Aorta (tissue), 5 donors: ENCODE results near the gene CEP68. TPM values are rescaled to one million over a fixed set of nuclear protein-coding genes. Genes with fewer than 3 reads are reported as not detected.

Source experiments
- ATAC-seq: fragments of 200-7000 bp; cut with Tn5 transposase; one replicate; pipeline ENCODE4 v1.9.1; 2022; ENCODE audit warnings: moderate library complexity; ENCODE audit not compliant: low FRiP score
- DNase-seq, 2 donors: peaks; one replicate each; pipeline ENCODE4 v3.0.0-alpha.2; 2020
- H3K27ac ChIP-seq, 2 donors: one replicate each; pipeline ENCODE4 v1.5.1; 2013; ENCODE audit warnings: low read length in 2 of 2, mild to moderate bottlenecking in 2 of 2, moderate library complexity in 2 of 2, control low read depth in 1 of 2, inconsistent platforms in 1 of 2, low read depth in 1 of 2
- H3K27me3 ChIP-seq, 2 donors: one replicate each; pipeline ENCODE4 v1.6.1; 2013; ENCODE audit warnings: control low read depth in 1 of 2, low read length in 1 of 2, mild to moderate bottlenecking in 1 of 2, moderate library complexity in 1 of 2; ENCODE audit not compliant: insufficient read depth in 2 of 2, control insufficient read depth in 1 of 2
- H3K36me3 ChIP-seq, 2 donors: one replicate each; pipeline ENCODE4 v1.6.1; 2013; ENCODE audit warnings: control low read depth in 1 of 2, low read length in 1 of 2, mild to moderate bottlenecking in 1 of 2; ENCODE audit not compliant: insufficient read depth in 2 of 2, control insufficient read depth in 1 of 2
- H3K4me1 ChIP-seq, 2 donors: one replicate each; pipeline ENCODE4 v1.6.1; 2013; ENCODE audit warnings: low read length in 2 of 2, control low read depth in 1 of 2, mild to moderate bottlenecking in 1 of 2, moderate library complexity in 1 of 2; ENCODE audit not compliant: insufficient read depth in 2 of 2, control insufficient read depth in 1 of 2
- H3K4me3 ChIP-seq, 2 donors: one replicate each; pipeline ENCODE4 v1.5.1; 2013; ENCODE audit warnings: low read length in 2 of 2, control low read depth in 1 of 2, mild to moderate bottlenecking in 1 of 2
- H3K9me3 ChIP-seq: one replicate; pipeline ENCODE4 v1.6.1; 2013; ENCODE audit warnings: mild to moderate bottlenecking, low read length; ENCODE audit not compliant: control insufficient read depth
- WGBS, 2 donors: extraction: QIAGEN DNeasy Blood & Tissue Kit; methylation state at CpG; one replicate each; pipeline ENCODE4 v1.1.7; 2013; 5-methylcytosine and 5-hydroxymethylcytosine counted together
- intact Hi-C, 2 donors: fragments of 100-400 bp; cut with DNase I; formaldehyde crosslinking; loops; one replicate each; pipeline versions ENCODE4 v1.14.2 to v1.15.0; 2022
- long read RNA-seq, 2 donors: library from polyadenylated mRNA; unstranded; transcript quantifications; one replicate each; pipeline ENCODE4 v2.0.0, GENCODE V29; 2020 to 2021
- polyA plus RNA-seq, 2 donors: library from polyadenylated mRNA; stranded (reverse); fragments of 200-250 nt; gene quantifications; one replicate each; pipeline ENCODE4 v1.2.3, GENCODE V29; 2013
- total RNA-seq, 2 donors: library from RNA; stranded (reverse); fragmentation: NEBNext Ultra II Directional; extraction: Animal tissue kit (Norgen Biotek cat#: 25700); gene quantifications; one replicate each; pipeline ENCODE4 v1.2.1, GENCODE V29; 2021
- donor health status: healthy with polysubstance abuse.
- donor health status: Bipolar disorder and iron deficiency.
- donor health status: DM: no; HTN: no; CAD: no.
- donor health status: DM: no; HTN: no; CAD: no.
- donor health status: DM: yes; HTN: yes; CAD: no.

Gene CEP68, protein sequence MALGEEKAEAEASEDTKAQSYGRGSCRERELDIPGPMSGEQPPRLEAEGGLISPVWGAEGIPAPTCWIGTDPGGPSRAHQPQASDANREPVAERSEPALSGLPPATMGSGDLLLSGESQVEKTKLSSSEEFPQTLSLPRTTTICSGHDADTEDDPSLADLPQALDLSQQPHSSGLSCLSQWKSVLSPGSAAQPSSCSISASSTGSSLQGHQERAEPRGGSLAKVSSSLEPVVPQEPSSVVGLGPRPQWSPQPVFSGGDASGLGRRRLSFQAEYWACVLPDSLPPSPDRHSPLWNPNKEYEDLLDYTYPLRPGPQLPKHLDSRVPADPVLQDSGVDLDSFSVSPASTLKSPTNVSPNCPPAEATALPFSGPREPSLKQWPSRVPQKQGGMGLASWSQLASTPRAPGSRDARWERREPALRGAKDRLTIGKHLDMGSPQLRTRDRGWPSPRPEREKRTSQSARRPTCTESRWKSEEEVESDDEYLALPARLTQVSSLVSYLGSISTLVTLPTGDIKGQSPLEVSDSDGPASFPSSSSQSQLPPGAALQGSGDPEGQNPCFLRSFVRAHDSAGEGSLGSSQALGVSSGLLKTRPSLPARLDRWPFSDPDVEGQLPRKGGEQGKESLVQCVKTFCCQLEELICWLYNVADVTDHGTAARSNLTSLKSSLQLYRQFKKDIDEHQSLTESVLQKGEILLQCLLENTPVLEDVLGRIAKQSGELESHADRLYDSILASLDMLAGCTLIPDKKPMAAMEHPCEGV
- 10 to 100 TPM; 16.6 to 31.0 TPM for total RNA-seq
- polyA plus RNA-seq, result 1 to 10 TPM; 3.5 to 9.2 TPM
- long read RNA-seq, donor 1, full-length matches to known transcripts, result 18 of 101 reads
- long read RNA-seq, donor 1, partial matches to known transcripts, result 42 of 101 reads
- long read RNA-seq, donor 1, other reads (novel, unspliced or antisense), result 41 of 101 reads
- long read RNA-seq, donor 2, full-length matches to known transcripts, result 10 of 46 reads
- long read RNA-seq, donor 2, partial matches to known transcripts, result 12 of 46 reads
- long read RNA-seq, donor 2, other reads (novel, unspliced or antisense), result 24 of 46 reads

DNA sequence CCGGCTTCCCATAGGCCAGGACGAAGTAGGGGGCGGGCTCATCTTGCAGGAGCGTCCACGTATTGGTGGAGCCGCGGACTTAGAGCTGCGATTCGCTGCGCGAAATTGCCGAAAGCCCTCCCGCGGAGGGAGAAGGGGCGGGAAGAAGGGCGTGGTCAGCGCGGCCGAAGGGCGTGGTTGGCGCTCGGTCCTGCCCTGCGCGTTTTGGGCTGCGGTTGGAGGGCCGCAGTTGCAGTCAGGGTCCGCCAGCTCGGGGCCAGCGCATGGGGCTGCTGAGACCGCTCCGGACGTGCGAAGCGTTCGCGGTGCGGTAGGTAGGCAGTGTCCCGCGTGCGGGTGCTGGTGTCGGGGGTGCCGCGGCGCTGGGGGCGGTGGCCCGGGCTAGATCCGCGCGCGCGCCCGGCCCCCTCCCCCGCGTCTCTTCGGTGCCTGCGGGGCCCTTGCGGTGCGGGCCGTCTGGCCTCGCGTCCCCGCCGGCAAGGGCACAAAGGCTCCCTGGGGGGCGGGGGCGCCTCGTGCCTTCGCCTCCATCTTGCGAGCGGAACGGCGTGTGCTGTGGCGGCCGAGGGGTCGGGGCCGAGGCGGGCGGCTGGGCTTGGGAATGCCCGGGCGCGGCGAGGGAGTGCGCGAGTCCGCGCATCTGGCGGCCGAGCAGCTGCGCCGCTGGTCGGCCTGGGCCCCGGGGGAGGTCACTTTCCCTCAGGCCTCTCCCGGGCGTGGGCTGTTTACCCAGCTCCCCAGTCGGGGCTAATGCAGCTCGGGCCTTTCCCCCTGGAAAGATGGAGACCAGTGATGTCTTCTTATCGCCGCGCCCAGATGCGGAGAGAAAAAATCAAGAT is at the start of gene CEP68:
Gene CEP68 (plus strand): TSS at position 202 of the 839 bp plus-strand sequence. CDS start 13,029 bp downstream, outside the sequence.
- 0 to 1% methylated on average over 71 to 99 of the region's 99 CpGs for WGBS, 2 donors
- intact Hi-C loops, result no loop called here

DNA sequence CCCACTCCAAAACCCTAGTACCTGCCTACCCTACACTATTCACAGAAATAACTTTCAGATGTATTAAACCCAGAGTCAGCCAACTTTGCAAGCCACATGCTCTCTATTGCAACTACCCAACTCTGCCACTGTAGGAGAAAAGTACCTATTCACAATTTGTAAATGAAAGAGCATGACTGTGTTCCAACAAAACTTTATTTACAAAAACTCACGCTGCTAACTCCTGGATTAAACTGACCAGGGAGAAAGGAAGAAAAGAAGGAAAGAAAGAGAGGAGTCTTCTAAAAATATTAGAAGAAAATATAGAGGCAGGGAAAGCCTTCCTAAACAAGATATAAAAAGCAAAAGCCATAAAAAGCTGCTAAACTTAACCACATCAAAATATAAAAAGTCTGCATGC is 42.4 kb upstream of the CEP68 start:
- ATAC-seq (no peak), DNase-seq (no peak)
- H3K36me3 ChIP-seq, result peaks cover 0 to 2% of the 10 kb centered on the region in 2 donors
- H3K4me3 ChIP-seq, result no peak overlapping the region
- WGBS, 2 donors, result 50 to 67% methylated on average over 1 of the region's 1 CpG
- H3K9me3 ChIP-seq, result no peaks in the 10 kb centered on the region
- H3K27me3 ChIP-seq, result no peaks in the 10 kb centered on the region
- no peak overlapping the region for H3K27ac ChIP-seq
- intact Hi-C loops, result no loop called here
- H3K4me1 ChIP-seq, result no peaks in the 10 kb centered on the region

More for the DNA sequence above, at the start of gene CEP68:
- DNase-seq (peak; percentile 98), ATAC-seq (peak; percentile 99)
- H3K9me3 ChIP-seq, result no peaks in the 10 kb centered on the region
- peak within 1 kb of the TSS; percentile 75 to 87 for H3K4me3 ChIP-seq
- H3K27me3 ChIP-seq, result no peaks in the 10 kb centered on the region
- H3K27ac ChIP-seq, result peak within 1 kb of the TSS in 1 of 2 donors; percentile 39
- no peaks in the 10 kb centered on the region for H3K4me1 ChIP-seq
- no peaks in the 10 kb centered on the region for H3K36me3 ChIP-seq

DNA sequence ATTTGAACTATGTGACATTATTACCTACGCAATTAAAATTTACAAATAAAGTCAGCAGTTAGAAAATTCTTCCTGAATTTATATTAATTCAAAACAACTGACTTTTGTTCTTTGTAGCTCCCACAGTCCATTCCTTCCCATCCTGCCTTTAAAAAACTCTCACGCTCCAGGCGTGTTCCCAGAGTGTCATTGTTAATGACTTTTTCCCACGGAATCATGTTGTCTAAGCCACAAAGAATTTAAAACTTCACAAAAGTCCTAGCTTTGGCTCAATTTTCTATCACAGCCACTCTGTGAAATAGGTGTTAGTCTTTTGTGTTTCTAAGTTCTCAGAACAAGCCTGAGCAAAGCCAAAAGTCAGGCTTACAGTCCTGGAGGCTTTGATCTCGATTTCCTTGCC is 40.5 kb upstream of the CEP68 start:
- H3K9me3 ChIP-seq, result no peaks in the 10 kb centered on the region
- H3K36me3 ChIP-seq, result peaks cover 2 to 6% of the 10 kb centered on the region in 2 donors
- no peak for ATAC-seq

DNA sequence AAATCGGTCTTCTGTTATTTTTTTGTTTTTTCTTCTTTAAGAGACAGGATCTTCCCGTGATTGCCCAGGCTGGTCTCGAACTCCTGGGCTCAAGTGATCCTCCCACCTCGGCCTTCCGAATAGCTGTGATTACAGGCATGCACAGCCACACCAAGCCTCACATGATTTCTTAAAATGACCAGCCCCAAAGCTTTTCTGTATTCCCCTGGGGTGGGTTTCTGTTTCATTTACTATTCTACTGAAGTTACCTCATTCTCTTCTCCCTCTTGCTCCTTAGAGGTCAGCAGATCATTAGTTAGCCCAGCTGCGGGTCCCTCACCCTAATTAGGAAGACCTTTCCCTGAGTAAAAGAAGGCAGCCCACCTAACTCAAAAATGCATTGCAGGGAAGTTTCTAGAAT is 39.4 kb upstream of the CEP68 start:
- H3K36me3 ChIP-seq, result peaks cover 2 to 6% of the 10 kb centered on the region in 2 donors
- no peak for DNase-seq
- H3K9me3 ChIP-seq, result no peaks in the 10 kb centered on the region
- H3K27me3 ChIP-seq, result no peaks in the 10 kb centered on the region
- H3K4me3 ChIP-seq, result no peak overlapping the region
- WGBS, 2 donors, result 84 to 88% methylated on average over 6 of the region's 6 CpGs
- no peak for ATAC-seq
- no peak overlapping the region for H3K27ac ChIP-seq
- intact Hi-C loops, result no loop called here
- no peaks in the 10 kb centered on the region for H3K4me1 ChIP-seq

More for the DNA sequence above, 40.5 kb upstream of the CEP68 start:
- intact Hi-C loops, result no loop called here
- Histone ChIP-seq H3K4me3 (no peak overlapping the region), H3K27ac (no peak overlapping the region), H3K4me1 (no peaks in the 10 kb centered on the region), H3K27me3 (no peaks in the 10 kb centered on the region)
- 44 to 56% methylated on average over 5 of the region's 5 CpGs for WGBS, 2 donors
- DNase-seq, result no peak

DNA sequence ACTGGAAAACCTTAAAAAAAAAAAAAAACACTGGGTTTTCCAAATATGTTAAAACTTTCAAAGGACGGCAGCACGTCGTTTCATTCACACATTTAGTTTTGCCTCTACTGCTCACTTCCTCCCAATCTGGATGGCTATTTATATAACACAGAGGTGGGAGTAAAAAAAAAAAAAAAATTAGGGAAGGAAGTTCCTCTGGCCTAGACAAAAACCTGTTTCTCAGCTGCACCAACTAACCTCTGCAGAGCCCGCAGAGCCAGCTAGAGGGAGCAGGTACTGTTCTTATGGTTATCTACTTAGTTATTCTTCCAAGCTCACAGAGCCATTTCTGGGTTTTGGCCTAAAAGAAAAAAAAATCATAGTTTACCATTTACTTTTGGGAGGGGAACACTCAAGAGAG is 38.9 kb upstream of the CEP68 start:
- no peaks in the 10 kb centered on the region for H3K4me1 ChIP-seq
- H3K36me3 ChIP-seq, result peaks cover 2 to 6% of the 10 kb centered on the region in 2 donors
- no peak overlapping the region for H3K27ac ChIP-seq
- ATAC-seq (no peak), DNase-seq (no peak)
- H3K4me3 ChIP-seq, result no peak overlapping the region
- H3K9me3 ChIP-seq, result no peaks in the 10 kb centered on the region
- WGBS, 2 donors, result 52 to 65% methylated on average over 4 of the region's 4 CpGs
- no peaks in the 10 kb centered on the region for H3K27me3 ChIP-seq
- intact Hi-C loops, result no loop called here

DNA sequence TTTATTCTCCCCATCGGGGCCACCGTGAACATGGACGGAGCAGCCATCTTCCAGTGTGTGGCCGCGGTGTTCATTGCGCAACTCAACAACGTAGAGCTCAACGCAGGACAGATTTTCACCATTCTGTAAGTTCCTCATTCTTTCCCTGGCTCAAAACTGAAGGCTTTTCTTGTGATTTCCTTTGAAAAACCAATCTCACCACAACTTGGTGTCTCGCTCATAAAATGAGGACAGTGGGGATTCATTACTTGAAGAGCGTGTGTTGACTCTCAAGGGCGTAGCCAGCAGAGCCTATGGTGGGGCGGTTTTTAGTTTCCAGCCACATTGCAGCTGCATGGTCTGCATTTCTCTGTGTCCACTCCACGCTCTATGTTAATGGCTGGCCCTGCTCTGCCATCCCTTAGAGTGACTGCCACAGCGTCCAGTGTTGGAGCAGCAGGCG is 38.1 kb upstream of the CEP68 start:
- peaks cover 2 to 6% of the 10 kb centered on the region in 2 donors for H3K36me3 ChIP-seq
- 94 to 96% methylated on average over 15 of the region's 15 CpGs for WGBS, 2 donors
- DNase-seq, result peak in 1 of 2 donors; percentile 83
- no peak for ATAC-seq
- H3K27ac ChIP-seq, result no peak overlapping the region
- H3K4me3 ChIP-seq, result no peak overlapping the region
- H3K27me3 ChIP-seq, result no peaks in the 10 kb centered on the region
- intact Hi-C loops, result no loop called here
- no peaks in the 10 kb centered on the region for H3K9me3 ChIP-seq
- H3K4me1 ChIP-seq, result no peaks in the 10 kb centered on the region

DNA sequence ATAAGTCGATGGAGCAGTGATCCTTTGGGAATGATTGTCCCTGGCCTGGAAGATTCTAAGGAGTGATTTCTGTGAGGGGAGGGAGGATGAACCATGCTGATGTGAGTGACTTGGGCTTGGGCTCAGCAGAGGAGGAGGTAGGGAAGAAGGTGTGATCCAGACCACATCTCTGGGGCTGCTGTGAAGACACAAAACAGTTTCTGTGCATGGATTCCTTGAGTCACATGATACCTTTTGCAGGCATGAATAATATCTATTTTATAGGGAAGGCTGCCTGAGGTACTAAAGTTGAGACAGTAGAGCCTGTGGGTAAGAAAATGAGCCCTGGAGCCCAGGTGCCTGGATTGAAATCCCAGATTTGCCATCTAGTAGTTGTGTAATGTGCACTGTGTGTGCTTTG is 37.2 kb upstream of the CEP68 start:
- WGBS, 2 donors, result 87% methylated on average over 1 of the region's 1 CpG
- DNase-seq (no peak), ATAC-seq (no peak)
- H3K27ac ChIP-seq, result no peak overlapping the region
- no peak overlapping the region for H3K4me3 ChIP-seq
- peaks cover 0 to 6% of the 10 kb centered on the region in 2 donors for H3K36me3 ChIP-seq
- H3K9me3 ChIP-seq, result no peaks in the 10 kb centered on the region
- intact Hi-C loops, result no loop called here
- H3K27me3 ChIP-seq, result no peaks in the 10 kb centered on the region
- H3K4me1 ChIP-seq, result no peaks in the 10 kb centered on the region

DNA sequence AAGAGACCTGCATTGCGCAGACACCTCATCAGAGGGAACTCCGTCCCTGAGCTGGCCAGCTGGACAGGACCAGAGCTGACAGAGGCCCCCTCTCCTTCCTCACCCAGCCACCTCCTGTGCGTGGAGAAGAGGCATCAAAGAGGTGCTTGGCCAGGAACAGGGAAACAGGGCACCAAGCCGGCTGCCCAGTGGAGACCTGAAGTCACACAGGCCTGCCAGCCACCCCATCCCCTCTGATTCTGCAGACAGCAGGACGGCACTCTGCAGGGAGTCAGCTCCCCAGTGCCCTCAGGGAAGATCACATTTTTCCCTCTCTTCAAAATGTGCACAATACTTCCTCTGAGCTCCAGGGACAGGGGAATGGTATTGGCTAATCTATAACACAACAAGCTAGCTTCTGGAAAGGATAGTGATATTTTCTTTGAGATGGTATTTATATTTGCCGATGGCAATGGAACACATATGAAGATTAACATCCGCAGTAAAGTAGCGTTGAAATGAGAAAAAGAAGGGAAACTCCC is 36.5 kb upstream of the CEP68 start:
- intact Hi-C loops, result no loop called here
- H3K9me3 ChIP-seq, result no peaks in the 10 kb centered on the region
- H3K27ac ChIP-seq, result no peak overlapping the region
- WGBS, 2 donors, result 91 to 92% methylated on average over 8 of the region's 8 CpGs
- H3K4me3 ChIP-seq, result no peak overlapping the region
- no peak for ATAC-seq
- H3K36me3 ChIP-seq, result peaks cover 0 to 6% of the 10 kb centered on the region in 2 donors
- H3K27me3 ChIP-seq, result no peaks in the 10 kb centered on the region
- no peak for DNase-seq
- H3K4me1 ChIP-seq, result no peaks in the 10 kb centered on the region
